Peyer's patch (tissue), 4 donors: ENCODE data around the gene KCNJ5. TPM values are rescaled to one million over a fixed set of nuclear protein-coding genes. Genes with fewer than 3 reads are reported as not detected.

Source experiments
- DNase-seq, 3 donors: peaks; one replicate each; pipeline ENCODE4 v3.0.0-alpha.2; 2017 to 2019
- H3K27ac ChIP-seq, 4 donors: fragments of 200-600 bp; sonication (generic); one replicate each; pipeline ENCODE4 v1.5.1; 2016 to 2019
- H3K27me3 ChIP-seq, 2 donors: fragments of 200-600 bp; sonication (generic); one replicate each; pipeline ENCODE4 v1.5.1; 2019
- H3K36me3 ChIP-seq, 3 donors: fragments of 200-600 bp; sonication (generic); one replicate each; pipeline ENCODE4 v1.5.1; 2016 to 2019
- H3K4me1 ChIP-seq, 4 donors: fragments of 200-600 bp; sonication (generic); one replicate each; pipeline ENCODE4 v1.5.1; 2016 to 2019
- H3K4me3 ChIP-seq, 4 donors: fragments of 200-600 bp; sonication (generic); 1 replicate in 3 of 4; 2 replicates in 1 of 4; pipeline ENCODE4 v1.5.1; 2016 to 2019; ENCODE audit warnings: mild to moderate bottlenecking in 1 of 4
- H3K9me3 ChIP-seq, 4 donors: fragments of 200-600 bp; sonication (generic); one replicate each; pipeline ENCODE4 v1.5.1; 2016 to 2019; ENCODE audit warnings: mild to moderate bottlenecking in 1 of 4
- CTCF ChIP-seq, 6 experiments: fragments of 450-650 bp in 4 of 6; fragments of 200-600 bp in 2 of 6; sonication (generic) in 1 of 6; IDR thresholded peaks; one replicate each; pipeline ENCODE4 v1.5.1; 2017 to 2019; ENCODE audit warnings: antibody characterized with exemption in 6 of 6, mild to moderate bottlenecking in 3 of 6, moderate library complexity in 1 of 6
- POLR2A ChIP-seq, 2 donors: fragments of 450-650 bp; IDR thresholded peaks; one replicate each; pipeline ENCODE4 v1.5.1; 2017; ENCODE audit warnings: antibody characterized with exemption in 2 of 2, mild to moderate bottlenecking in 2 of 2, moderate library complexity in 2 of 2
- total RNA-seq, 4 donors: library from RNA; depleted of rRNA; stranded (reverse); fragments of >200 nt; gene quantifications; one replicate each; pipeline ENCODE4 v1.1.0, GENCODE V29; 2016

Gene KCNJ5
- total RNA-seq, 4 donors from 2014 or later, result 1.6 TPM; not detected in 3

DNA sequence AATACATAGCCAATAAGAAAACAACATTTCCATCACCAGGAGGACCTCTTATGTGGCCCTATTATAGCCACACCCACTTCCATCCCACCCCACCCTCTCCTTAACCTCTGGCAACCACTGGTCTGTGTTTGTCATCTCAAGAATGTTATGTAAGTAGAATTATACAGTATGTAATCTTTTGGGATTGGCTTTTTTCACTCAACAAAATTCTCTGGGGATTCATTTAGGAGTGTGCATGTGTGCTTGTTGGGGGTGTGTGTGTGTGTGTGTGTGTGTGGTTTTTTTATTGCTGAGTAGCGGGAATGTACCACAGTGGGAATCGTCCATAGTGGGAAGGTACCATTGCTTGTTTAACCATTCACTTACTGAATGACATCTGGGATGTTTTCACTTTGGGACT lies 5.2 kb downstream of the KCNJ5 start:
- Histone ChIP-seq H3K4me1 (peaks cover 0 to 9% (median 0%) of the 10 kb centered on the region in 4 donors), H3K27ac (no peak overlapping the region), H3K27me3 (no peaks in the 10 kb centered on the region), H3K36me3 (no peaks in the 10 kb centered on the region), H3K9me3 (no peaks in the 10 kb centered on the region), H3K4me3 (no peak overlapping the region)
- no peak for TF ChIP-seq POLR2A (IDR thresholded peaks at IDR 0.05)
- TF ChIP-seq CTCF (IDR thresholded peaks at IDR 0.05), result no peak
- no peak for DNase-seq

GRCh38 chr11:128897826-128898225 lies 6.7 kb downstream of the KCNJ5 start:
- Histone ChIP-seq H3K27me3 (no peaks in the 10 kb centered on the region), H3K36me3 (no peaks in the 10 kb centered on the region), H3K4me3 (no peak overlapping the region), H3K27ac (no peak overlapping the region), H3K9me3 (no peaks in the 10 kb centered on the region), H3K4me1 (peaks cover 0 to 3% (median 0%) of the 10 kb centered on the region in 4 donors)
- TF ChIP-seq POLR2A (IDR thresholded peaks at IDR 0.05) (no peak), CTCF (IDR thresholded peaks at IDR 0.05) (no peak)
- no peak for DNase-seq

DNA sequence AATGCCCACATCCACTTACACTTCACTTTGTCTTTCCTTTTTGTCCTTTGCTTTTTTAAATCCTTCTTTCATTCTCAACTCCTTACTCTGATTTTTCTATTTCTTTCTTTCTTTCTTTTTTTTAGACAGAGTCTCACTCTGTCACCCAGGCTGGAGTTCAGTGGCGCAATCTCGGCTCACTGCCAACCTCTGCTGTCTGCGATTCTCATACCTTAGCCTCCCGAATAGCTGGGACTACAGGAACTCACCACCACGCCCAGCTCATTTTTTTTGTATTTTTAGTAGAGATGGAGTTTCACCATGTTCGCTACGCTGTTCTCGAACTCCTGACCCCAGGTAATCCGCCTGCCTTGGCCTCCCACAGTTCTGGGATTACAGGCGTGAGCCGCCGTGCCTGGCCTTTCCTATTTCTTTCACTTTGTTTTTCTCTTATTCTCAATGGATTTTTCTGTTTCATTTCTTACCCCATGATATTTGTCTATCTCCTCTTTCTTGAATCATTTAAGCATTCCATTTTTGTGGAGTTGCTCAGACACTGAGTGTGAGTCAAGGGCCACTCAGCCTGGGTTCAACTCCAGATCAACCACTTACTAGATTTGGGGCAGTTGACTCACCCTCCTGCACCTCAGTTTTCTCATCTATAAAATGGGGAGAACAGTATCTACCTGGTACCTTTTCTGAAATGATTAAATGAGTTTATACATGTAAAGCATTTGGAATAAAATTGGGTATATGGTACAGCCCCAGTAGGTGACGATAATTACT lies 7.6 kb downstream of the KCNJ5 start:
- Histone ChIP-seq H3K9me3 (no peaks in the 10 kb centered on the region), H3K4me3 (no peak overlapping the region), H3K27me3 (no peaks in the 10 kb centered on the region), H3K27ac (no peak overlapping the region), H3K36me3 (no peaks in the 10 kb centered on the region), H3K4me1 (peaks cover 0 to 3% (median 0%) of the 10 kb centered on the region in 4 donors)
- TF ChIP-seq CTCF (IDR thresholded peaks at IDR 0.05), result no peak
- no peak for TF ChIP-seq POLR2A (IDR thresholded peaks at IDR 0.05)
- DNase-seq, result no peak

DNA sequence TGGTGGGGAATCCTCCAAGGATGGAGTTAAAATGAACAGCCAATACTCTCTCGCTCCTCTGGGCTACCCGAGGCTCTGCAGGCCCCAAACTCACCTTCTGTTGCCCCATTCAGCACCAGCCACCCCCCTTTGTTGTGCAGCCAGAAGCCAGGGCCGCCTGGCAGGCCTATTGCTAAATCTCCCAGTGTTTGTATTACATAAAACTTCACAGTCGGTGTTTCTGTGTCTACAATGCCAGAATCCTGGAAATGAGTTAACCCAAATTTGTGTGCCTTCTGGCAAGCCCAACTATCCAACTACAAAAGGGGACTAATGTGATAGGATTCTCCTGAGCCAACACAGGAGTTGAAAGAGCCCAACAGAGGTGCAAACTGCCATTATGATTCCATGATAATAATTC lies 9.3 kb downstream of the KCNJ5 start:
- H3K27ac ChIP-seq, result no peak overlapping the region
- H3K27me3 ChIP-seq, result no peaks in the 10 kb centered on the region
- TF ChIP-seq POLR2A (IDR thresholded peaks at IDR 0.05) (no peak), CTCF (IDR thresholded peaks at IDR 0.05) (no peak)
- peaks cover 0 to 7% (median 3%) of the 10 kb centered on the region in 4 donors for H3K4me1 ChIP-seq
- DNase-seq, result no peak
- H3K9me3 ChIP-seq, result no peaks in the 10 kb centered on the region
- H3K36me3 ChIP-seq, result no peaks in the 10 kb centered on the region
- H3K4me3 ChIP-seq, result no peak overlapping the region

GRCh38 chr11:128901653-128902514 lies 10.7 kb downstream of the KCNJ5 start:
- no peak for DNase-seq
- H3K27me3 ChIP-seq, result no peaks in the 10 kb centered on the region
- no peak overlapping the region for H3K4me3 ChIP-seq
- no peaks in the 10 kb centered on the region for H3K36me3 ChIP-seq
- no peak for TF ChIP-seq POLR2A (IDR thresholded peaks at IDR 0.05)
- TF ChIP-seq CTCF (IDR thresholded peaks at IDR 0.05), result no peak
- H3K9me3 ChIP-seq, result no peaks in the 10 kb centered on the region
- H3K27ac ChIP-seq, result no peak overlapping the region
- H3K4me1 ChIP-seq, result peaks cover 0 to 13% (median 3%) of the 10 kb centered on the region in 4 donors
